WTC11 (cell line): Measurements from ENCODE around the gene NMU. TPM values are rescaled to one million over a fixed set of nuclear protein-coding genes. Genes with fewer than 3 reads are reported as not detected.

Experiments
- ATAC-seq: fragments of 200-7000 bp; cut with Tn5 transposase; 2 replicates; pipeline ENCODE4 v1.10.0; 2021; ENCODE audit warnings: mild to moderate bottlenecking, moderate library complexity
- CTCF ChIA-PET: fragments of 300-600 bp; sonication (Branson Sonifier 250); formaldehyde crosslinking; loops from one replicate; lab custom pipeline; 2021; ENCODE audit warnings: antibody characterized with exemption; lab: Charles Lee
- POLR2A ChIA-PET: fragments of 350-600 bp; sonication (Branson Sonifier 250); formaldehyde crosslinking; loops from one replicate; lab custom pipeline; 2021; ENCODE audit warnings: antibody characterized with exemption; lab: Charles Lee
- DNase-seq: peaks from one replicate; pipeline ENCODE4 v3.0.0; 2021; ENCODE audit warnings: low spot score
- H3K27ac Mint-ChIP-seq: 2 replicates; pipeline ENCODE4 v1.8.0; 2021; ENCODE audit warnings: mixed read lengths
- H3K27me3 Mint-ChIP-seq: 2 replicates; pipeline ENCODE4 v1.8.0; 2021; ENCODE audit warnings: low read depth, mild to moderate bottlenecking, moderate library complexity, mixed read lengths
- H3K36me3 Mint-ChIP-seq: 2 replicates; pipeline ENCODE4 v1.8.0; 2021; ENCODE audit warnings: mixed read lengths
- H3K4me1 Mint-ChIP-seq: 2 replicates; pipeline ENCODE4 v1.8.0; 2022; ENCODE audit warnings: mixed read lengths
- H3K4me3 Mint-ChIP-seq: 2 replicates; pipeline ENCODE4 v1.8.0; 2021; ENCODE audit warnings: mild to moderate bottlenecking, moderate library complexity, mixed read lengths
- H3K9me3 Mint-ChIP-seq: 2 replicates; pipeline ENCODE4 v1.8.0; 2021; ENCODE audit warnings: mixed read lengths
- ATF2 ChIP-seq: sonication (generic); formaldehyde crosslinking; IDR thresholded peaks from 2 replicates; pipeline ENCODE4 v1.8.1; 2022; ENCODE audit warnings: low read depth, missing genetic modification reagents, borderline replicate concordance
- CTCF ChIP-seq: fragments of 200-600 bp; IDR thresholded peaks from 2 replicates; pipeline ENCODE4 v1.8.0; 2022; ENCODE audit warnings: antibody characterized with exemption
- ETV6 ChIP-seq: sonication (generic); formaldehyde crosslinking; IDR thresholded peaks from 2 replicates; pipeline ENCODE4 v1.8.1; 2022; ENCODE audit warnings: mild to moderate bottlenecking, missing genetic modification reagents
- FOXJ3 ChIP-seq: sonication (generic); formaldehyde crosslinking; IDR thresholded peaks from 2 replicates; pipeline ENCODE4 v1.9.0; 2021; ENCODE audit warnings: missing genetic modification reagents, mild to moderate bottlenecking, borderline replicate concordance
- FOXP1 ChIP-seq: sonication (generic); formaldehyde crosslinking; IDR thresholded peaks from 2 replicates; pipeline ENCODE4 v1.8.0; 2022; ENCODE audit warnings: missing genetic modification reagents, mild to moderate bottlenecking, moderate library complexity, borderline replicate concordance
- HMGA2 ChIP-seq: fragments of 250-450 bp; sonication (Bioruptor Pico); IDR thresholded peaks from 2 replicates; pipeline ENCODE4 v1.4.0; 2021; ENCODE audit warnings: mild to moderate bottlenecking, moderate library complexity
- JUN ChIP-seq: sonication (generic); formaldehyde crosslinking; IDR thresholded peaks from 2 replicates; pipeline ENCODE4 v1.8.0; 2023; ENCODE audit warnings: mild to moderate bottlenecking, missing genetic modification reagents
- KAT7 ChIP-seq: sonication (generic); formaldehyde crosslinking; IDR thresholded peaks from 2 replicates; pipeline ENCODE4 v1.8.1; 2023; ENCODE audit warnings: missing genetic modification reagents, mild to moderate bottlenecking, borderline replicate concordance
- PRDM15 ChIP-seq: sonication (generic); formaldehyde crosslinking; IDR thresholded peaks from 2 replicates; pipeline ENCODE4 v1.8.0; 2022; ENCODE audit warnings: missing genetic modification reagents
- RORB ChIP-seq: fragments of 250-450 bp; sonication (Bioruptor Pico); IDR thresholded peaks from 2 replicates; pipeline ENCODE4 v1.9.0; 2021; ENCODE audit warnings: mild to moderate bottlenecking
- SMAD4 ChIP-seq: sonication (generic); formaldehyde crosslinking; IDR thresholded peaks from 2 replicates; pipeline ENCODE4 v1.8.0; 2022; ENCODE audit warnings: mild to moderate bottlenecking, missing genetic modification reagents
- USF1 ChIP-seq: sonication (generic); formaldehyde crosslinking; IDR thresholded peaks from 2 replicates; pipeline ENCODE4 v1.8.0; 2022; ENCODE audit warnings: mild to moderate bottlenecking, missing genetic modification reagents
- ZNF416 ChIP-seq: fragments of 250-450 bp; sonication (Bioruptor Pico); IDR thresholded peaks from 2 replicates; pipeline ENCODE4 v1.9.0; 2021; ENCODE audit warnings: mild to moderate bottlenecking, inconsistent platforms
- ZNF512 ChIP-seq: sonication (generic); formaldehyde crosslinking; IDR thresholded peaks from 2 replicates; pipeline ENCODE4 v1.8.1; 2022; ENCODE audit warnings: missing genetic modification reagents, borderline replicate concordance
- total RNA-seq: library from RNA; stranded (reverse); gene quantifications from 3 replicates; pipeline ENCODE4 v1.2.3, GENCODE V29; 2021
- TF ChIP-seq, protein P1 (sequence below): fragments of 250-450 bp; sonication (Bioruptor Pico); conservative IDR thresholded peaks from 2 replicates; pipeline ENCODE4 v1.9.0; 2021; ENCODE audit warnings: mild to moderate bottlenecking
- TF ChIP-seq, protein P2 (sequence below): sonication (generic); formaldehyde crosslinking; IDR thresholded peaks from 2 replicates; pipeline ENCODE4 v1.8.1; 2022; ENCODE audit warnings: mild to moderate bottlenecking, missing genetic modification reagents, moderate library complexity, borderline replicate concordance
- TF ChIP-seq, protein P3 (sequence below): sonication (generic); formaldehyde crosslinking; IDR thresholded peaks from 2 replicates; pipeline ENCODE4 v1.8.1; 2023; ENCODE audit warnings: mild to moderate bottlenecking, missing genetic modification reagents

NMU gene
- total RNA-seq, 1 experiment from 2014 or later, result 43.7 TPM

- H3K27me3 Mint-ChIP-seq, result no peaks in the 10 kb centered on the region
- no peaks in the 10 kb centered on the region; the same call in 1 of the 2 replicates for H3K36me3 Mint-ChIP-seq
- no peak for ATAC-seq
- H3K4me3 Mint-ChIP-seq, result no peak overlapping the region
- no peaks in the 10 kb centered on the region for H3K9me3 Mint-ChIP-seq
- peaks cover 11% of the 10 kb centered on the region for H3K4me1 Mint-ChIP-seq
- DNase-seq, result no peak
- TF ChIP-seq ZNF416 (CRISPR knock-in tag) (no peak), USF1 (CRISPR knock-in tag) (no peak), ETV6 (CRISPR knock-in tag) (no peak), KAT7 (CRISPR knock-in tag) (no peak), ZNF512 (CRISPR knock-in tag) (no peak)
- TF ChIP-seq, protein P1, sequence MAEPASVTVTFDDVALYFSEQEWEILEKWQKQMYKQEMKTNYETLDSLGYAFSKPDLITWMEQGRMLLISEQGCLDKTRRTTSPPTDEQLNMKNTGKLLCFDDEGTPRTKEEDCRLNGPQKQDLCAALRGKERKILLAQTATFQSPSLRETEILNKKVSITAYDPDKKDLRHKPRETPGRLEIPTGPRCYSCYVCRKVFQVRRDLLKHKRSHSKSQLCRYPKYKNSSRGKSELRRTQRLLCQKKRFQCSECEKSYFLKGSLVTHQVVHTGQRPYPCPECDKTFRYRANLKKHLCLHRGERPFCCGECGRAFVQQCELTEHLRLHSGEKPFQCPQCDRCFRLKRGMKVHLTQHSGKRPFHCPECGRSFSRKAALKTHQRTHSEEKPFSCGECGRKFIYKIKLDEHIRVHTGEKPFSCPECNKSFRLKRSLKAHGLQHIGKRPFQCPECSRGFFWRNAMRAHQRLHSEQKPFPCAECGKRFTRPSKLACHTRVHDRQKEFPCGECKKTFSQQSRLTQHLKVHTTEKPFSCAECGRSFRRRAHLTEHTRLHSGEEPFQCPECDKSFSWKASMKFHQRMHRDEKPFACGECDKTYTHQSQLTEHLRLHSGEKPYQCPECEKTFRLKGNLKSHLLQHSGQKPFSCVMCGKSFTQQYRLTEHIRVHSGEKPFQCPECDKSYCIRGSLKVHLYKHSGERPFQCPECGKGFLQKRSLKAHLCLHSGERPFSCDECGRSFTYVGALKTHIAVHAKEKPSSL (CRISPR knock-in tag), result no peak
- TF ChIP-seq, all 79 proteins: peak for 0
- ChIA-PET POLR2A (no interaction called here), CTCF (no interaction called here)
- no peak overlapping the region for H3K27ac Mint-ChIP-seq
Observed at GRCh38 chr4:55612341-55612740, 23.8 kb downstream of the NMU start.

DNA sequence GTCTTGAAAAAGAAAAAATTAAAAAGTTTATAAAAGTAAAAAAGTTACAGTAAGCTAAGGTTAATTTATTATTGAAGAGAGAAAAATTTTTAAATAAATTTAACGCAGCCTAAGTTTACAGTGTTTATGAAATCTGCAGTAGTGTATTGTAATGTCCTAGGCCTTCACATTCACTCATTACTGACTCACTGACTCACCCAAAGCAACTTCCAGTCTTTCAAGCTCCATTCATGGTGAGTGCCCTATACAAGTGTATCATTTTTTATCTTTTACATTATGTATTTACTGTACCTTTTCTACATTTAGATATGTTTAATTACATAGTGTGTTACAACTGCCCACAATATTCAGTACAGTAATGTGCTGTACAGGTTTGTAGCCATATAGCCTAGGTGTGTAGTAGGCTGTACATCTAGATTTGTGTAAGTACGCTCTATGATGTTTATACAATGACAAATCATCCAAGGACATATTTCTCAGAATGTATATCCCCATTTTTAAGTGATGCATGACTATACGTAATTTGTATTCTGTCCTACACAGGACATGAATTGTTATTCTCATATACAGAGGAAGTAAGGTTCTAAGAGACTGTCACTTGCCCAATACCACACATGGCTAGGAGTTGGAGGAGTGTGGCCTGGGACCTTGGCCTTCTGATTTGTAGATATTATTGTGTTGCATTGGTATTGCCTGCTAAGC lies 24.6 kb downstream of the NMU start:
- no peaks in the 10 kb centered on the region for H3K27me3 Mint-ChIP-seq
- ChIA-PET CTCF (no interaction called here), POLR2A (no interaction called here)
- H3K36me3 Mint-ChIP-seq, result no peaks in the 10 kb centered on the region; the same call in 1 of the 2 replicates
- H3K9me3 Mint-ChIP-seq, result no peaks in the 10 kb centered on the region
- H3K4me1 Mint-ChIP-seq, result peaks cover 11% of the 10 kb centered on the region
- ATAC-seq (no peak), DNase-seq (no peak)
- H3K27ac Mint-ChIP-seq, result no peak overlapping the region
- H3K4me3 Mint-ChIP-seq, result no peak overlapping the region
- TF ChIP-seq, protein P2, sequence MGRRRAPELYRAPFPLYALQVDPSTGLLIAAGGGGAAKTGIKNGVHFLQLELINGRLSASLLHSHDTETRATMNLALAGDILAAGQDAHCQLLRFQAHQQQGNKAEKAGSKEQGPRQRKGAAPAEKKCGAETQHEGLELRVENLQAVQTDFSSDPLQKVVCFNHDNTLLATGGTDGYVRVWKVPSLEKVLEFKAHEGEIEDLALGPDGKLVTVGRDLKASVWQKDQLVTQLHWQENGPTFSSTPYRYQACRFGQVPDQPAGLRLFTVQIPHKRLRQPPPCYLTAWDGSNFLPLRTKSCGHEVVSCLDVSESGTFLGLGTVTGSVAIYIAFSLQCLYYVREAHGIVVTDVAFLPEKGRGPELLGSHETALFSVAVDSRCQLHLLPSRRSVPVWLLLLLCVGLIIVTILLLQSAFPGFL, result no peak
- TF ChIP-seq FOXP1 (CRISPR knock-in tag) (no peak), CTCF (no peak), SMAD4 (CRISPR knock-in tag) (no peak), FOXJ3 (CRISPR knock-in tag) (no peak), ATF2 (CRISPR knock-in tag) (no peak), JUN (CRISPR knock-in tag) (no peak), PRDM15 (CRISPR knock-in tag) (no peak), HMGA2 (no peak), RORB (CRISPR knock-in tag) (no peak)
- TF ChIP-seq, protein P3, sequence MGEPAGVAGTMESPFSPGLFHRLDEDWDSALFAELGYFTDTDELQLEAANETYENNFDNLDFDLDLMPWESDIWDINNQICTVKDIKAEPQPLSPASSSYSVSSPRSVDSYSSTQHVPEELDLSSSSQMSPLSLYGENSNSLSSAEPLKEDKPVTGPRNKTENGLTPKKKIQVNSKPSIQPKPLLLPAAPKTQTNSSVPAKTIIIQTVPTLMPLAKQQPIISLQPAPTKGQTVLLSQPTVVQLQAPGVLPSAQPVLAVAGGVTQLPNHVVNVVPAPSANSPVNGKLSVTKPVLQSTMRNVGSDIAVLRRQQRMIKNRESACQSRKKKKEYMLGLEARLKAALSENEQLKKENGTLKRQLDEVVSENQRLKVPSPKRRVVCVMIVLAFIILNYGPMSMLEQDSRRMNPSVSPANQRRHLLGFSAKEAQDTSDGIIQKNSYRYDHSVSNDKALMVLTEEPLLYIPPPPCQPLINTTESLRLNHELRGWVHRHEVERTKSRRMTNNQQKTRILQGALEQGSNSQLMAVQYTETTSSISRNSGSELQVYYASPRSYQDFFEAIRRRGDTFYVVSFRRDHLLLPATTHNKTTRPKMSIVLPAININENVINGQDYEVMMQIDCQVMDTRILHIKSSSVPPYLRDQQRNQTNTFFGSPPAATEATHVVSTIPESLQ (CRISPR knock-in tag), result no peak
